Muscle of arm (tissue), 14 donors: ENCODE measurements around the gene SNX6. TPM values are rescaled to one million over a fixed set of nuclear protein-coding genes. Genes with fewer than 3 reads are reported as not detected.
"Not testable (repeated sequence)": the region's sequence is repeated elsewhere in the genome, so short reads cannot be mapped to it uniquely, and the experiment has no call there.

Source experiments
- DNase-seq: peaks from one replicate; pipeline ENCODE4 v3.0.0-alpha.2; 2013
- long read RNA-seq, 11 donors: transcript quantifications; one replicate each; lab custom pipeline, GENCODE V29; 2026
- polyA plus RNA-seq, 12 donors: library from polyadenylated mRNA; unstranded; fragments of 120-200 nt; gene quantifications; one replicate each; pipeline ENCODE4 v1.2.1, GENCODE V29; 2013; ENCODE audit not compliant: insufficient read length in 12 of 12

SNX6 gene
- 10 to 100 TPM in 11 of 12 donors, not detected in 1; 67.1 to 99.1 (median 79.9) TPM for polyA plus RNA-seq
- long read RNA-seq, donor 1, transcript SNX6-201 (14 exons, 2,001 nt): major isoform, 16 of 63 reads
- long read RNA-seq, donor 1, partial matches to known transcripts: 42 of 63 reads
- long read RNA-seq, donor 1, other reads (novel, unspliced or antisense): 0 of 63 reads
- long read RNA-seq, donor 2, transcript SNX6-201 (14 exons, 2,001 nt): major isoform, 24 of 32 reads
- long read RNA-seq, donor 2, transcript SNX6-202 (13 exons, 3,398 nt): minor isoform, 8 of 32 reads
- long read RNA-seq, donor 2, partial matches to known transcripts: 0 of 32 reads
- long read RNA-seq, donor 2, other reads (novel, unspliced or antisense): 0 of 32 reads
- long read RNA-seq, donor 3, transcript SNX6-201 (14 exons, 2,001 nt): major isoform, 10 of 14 reads
- long read RNA-seq, donor 3, partial matches to known transcripts: 0 of 14 reads
- long read RNA-seq, donor 3, other reads (novel, unspliced or antisense): 0 of 14 reads
- long read RNA-seq, donor 4, partial matches to known transcripts: 9 of 15 reads
- long read RNA-seq, donor 4, other reads (novel, unspliced or antisense): 0 of 15 reads
- long read RNA-seq, donor 5, transcript SNX6-202 (13 exons, 3,398 nt): minor isoform, 6 of 53 reads
- long read RNA-seq, donor 5, transcript SNX6-201 (14 exons, 2,001 nt): major isoform, 26 of 53 reads
- long read RNA-seq, donor 5, partial matches to known transcripts: 19 of 53 reads
- long read RNA-seq, donor 5, other reads (novel, unspliced or antisense): 0 of 53 reads
- long read RNA-seq, donor 6, transcript SNX6-202 (13 exons, 3,398 nt): minor isoform, 8 of 41 reads
- long read RNA-seq, donor 6, transcript SNX6-201 (14 exons, 2,001 nt): major isoform, 17 of 41 reads
- long read RNA-seq, donor 6, partial matches to known transcripts: 16 of 41 reads
- long read RNA-seq, donor 6, other reads (novel, unspliced or antisense): 0 of 41 reads
- long read RNA-seq, donor 7, transcript SNX6-201 (14 exons, 2,001 nt): major isoform, 12 of 15 reads
- long read RNA-seq, donor 7, partial matches to known transcripts: 0 of 15 reads
- long read RNA-seq, donor 7, other reads (novel, unspliced or antisense): 0 of 15 reads
- long read RNA-seq, donor 8, transcript SNX6-201 (14 exons, 2,001 nt): major isoform, 21 of 53 reads
- long read RNA-seq, donor 8, partial matches to known transcripts: 27 of 53 reads
- long read RNA-seq, donor 8, other reads (novel, unspliced or antisense): 0 of 53 reads
- long read RNA-seq, donor 9, transcript SNX6-201 (14 exons, 2,001 nt): major isoform, 12 of 24 reads
- long read RNA-seq, donor 9, transcript SNX6-202 (13 exons, 3,398 nt): minor isoform, 10 of 24 reads
- long read RNA-seq, donor 9, partial matches to known transcripts: 0 of 24 reads
- long read RNA-seq, donor 9, other reads (novel, unspliced or antisense): 0 of 24 reads
- long read RNA-seq, donor 10, transcript SNX6-201 (14 exons, 2,001 nt): major isoform, 19 of 23 reads
- long read RNA-seq, donor 10, partial matches to known transcripts: 0 of 23 reads
- long read RNA-seq, donor 10, other reads (novel, unspliced or antisense): 0 of 23 reads
- long read RNA-seq, donor 11, transcript SNX6-202 (13 exons, 3,398 nt): minor isoform, 9 of 36 reads
- long read RNA-seq, donor 11, transcript SNX6-201 (14 exons, 2,001 nt): major isoform, 16 of 36 reads
- long read RNA-seq, donor 11, partial matches to known transcripts: 10 of 36 reads
- long read RNA-seq, donor 11, other reads (novel, unspliced or antisense): 0 of 36 reads

- peak; percentile 80 for DNase-seq
These were observed at the start of gene SNX6 for GRCh38 chr14:34629657-34630529. Gene SNX6, minus strand, starts transcription at chr14:34630148. Its CDS starts 32 bp downstream, at chr14:34630116.

GRCh38 chr14:34678735-34679134 is 48.8 kb upstream of the SNX6 start:
- no peak for DNase-seq

- no peak for DNase-seq
These were observed 48.4 kb upstream of the SNX6 start for GRCh38 chr14:34678306-34678705.

GRCh38 chr14:34676516-34677211 is 46.7 kb upstream of the SNX6 start:
- no peak for DNase-seq

- no peak for DNase-seq
These were observed 43.8 kb upstream of the SNX6 start for GRCh38 chr14:34673702-34674101.

GRCh38 chr14:34671716-34672115 is 41.8 kb upstream of the SNX6 start:
- DNase-seq: no peak

GRCh38 chr14:34668111-34668510 is 38.2 kb upstream of the SNX6 start:
- DNase-seq: no peak

GRCh38 chr14:34667007-34667406 is 37.1 kb upstream of the SNX6 start:
- no peak for DNase-seq

GRCh38 chr14:34665785-34666435 is 36.0 kb upstream of the SNX6 start:
- peak; percentile 38 for DNase-seq

GRCh38 chr14:34662561-34663088 is 32.7 kb upstream of the SNX6 start:
- DNase-seq: no peak

GRCh38 chr14:34660796-34661195 is 30.8 kb upstream of the SNX6 start:
- no peak for DNase-seq

- no peak for DNase-seq
These were observed 26.0 kb upstream of the SNX6 start for GRCh38 chr14:34655959-34656358.

- not testable (repeated sequence) for DNase-seq
These were observed 23.1 kb upstream of the SNX6 start for GRCh38 chr14:34653073-34653472.

- DNase-seq: not testable (repeated sequence)
These were observed 22.4 kb upstream of the SNX6 start for GRCh38 chr14:34652348-34652747.

- DNase-seq: peak; percentile 12
These were observed 21.0 kb upstream of the SNX6 start for GRCh38 chr14:34650786-34651584.

- DNase-seq: not testable (repeated sequence)
These were observed 20.1 kb upstream of the SNX6 start for GRCh38 chr14:34650006-34650405.

- DNase-seq: no peak
These were observed 19.4 kb upstream of the SNX6 start for GRCh38 chr14:34649344-34649743.
